NCI-H226 (cell line): Measurements from ENCODE around the gene CSRP1.
A peak's percentile ranks its signal among the peaks of the same experiment; 100 is the strongest.

Source experiments
- DNase-seq: peaks from one replicate; pipeline ENCODE4 v3.0.0-alpha.2; 2015

CSRP1 gene

DNA sequence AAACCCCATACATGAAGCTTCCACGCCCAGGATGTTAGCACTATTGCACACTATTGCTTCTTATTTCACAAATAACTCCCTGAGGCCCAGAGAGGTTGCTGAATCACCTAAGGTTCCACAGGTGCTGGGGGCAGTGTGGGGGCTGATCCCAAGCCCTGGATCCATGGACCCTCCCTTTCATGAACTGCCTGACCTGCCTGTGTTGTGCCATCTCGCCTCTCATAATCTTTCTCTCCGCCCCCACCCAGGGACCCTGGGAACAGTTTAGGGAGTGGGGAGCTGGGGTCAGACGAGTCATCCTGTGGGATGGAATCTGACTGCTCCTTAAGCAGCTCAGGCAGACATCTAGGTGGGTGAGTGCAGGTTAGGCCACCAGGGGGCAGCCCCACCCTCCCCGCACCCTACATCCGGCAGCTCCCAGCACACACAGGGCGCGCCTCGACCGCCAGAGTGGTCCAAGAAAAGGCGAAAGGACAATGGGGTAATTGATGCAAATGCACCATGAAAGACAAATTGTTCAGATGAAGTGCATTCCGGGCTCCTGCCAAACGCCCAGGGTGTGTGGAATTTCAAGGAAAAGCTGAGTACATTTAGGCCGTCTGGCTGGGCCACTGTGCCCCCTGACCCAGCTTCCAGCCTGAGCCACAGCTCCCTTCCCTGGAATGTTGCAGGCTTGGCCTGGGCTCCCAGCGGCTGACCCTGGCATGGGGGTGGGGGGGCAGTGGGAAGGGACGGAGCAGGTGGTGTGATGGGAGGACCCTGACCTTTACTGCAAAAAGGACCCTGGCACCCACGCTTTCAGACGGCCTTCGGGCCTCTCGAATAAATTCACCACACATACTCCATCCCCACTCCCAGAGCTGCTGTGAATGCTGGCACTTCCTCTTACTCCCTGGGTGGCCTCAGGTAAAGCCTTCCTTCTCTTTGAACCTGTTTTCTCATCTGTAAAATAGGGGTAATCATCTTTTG, 58.7 kb downstream of the CSRP1 start:
- DNase-seq = peak; percentile 66

GRCh38 chr1:201445310-201445709, 61.6 kb downstream of the CSRP1 start:
- no peak for DNase-seq

GRCh38 chr1:201444792-201445191, 62.1 kb downstream of the CSRP1 start:
- DNase-seq = no peak

DNA sequence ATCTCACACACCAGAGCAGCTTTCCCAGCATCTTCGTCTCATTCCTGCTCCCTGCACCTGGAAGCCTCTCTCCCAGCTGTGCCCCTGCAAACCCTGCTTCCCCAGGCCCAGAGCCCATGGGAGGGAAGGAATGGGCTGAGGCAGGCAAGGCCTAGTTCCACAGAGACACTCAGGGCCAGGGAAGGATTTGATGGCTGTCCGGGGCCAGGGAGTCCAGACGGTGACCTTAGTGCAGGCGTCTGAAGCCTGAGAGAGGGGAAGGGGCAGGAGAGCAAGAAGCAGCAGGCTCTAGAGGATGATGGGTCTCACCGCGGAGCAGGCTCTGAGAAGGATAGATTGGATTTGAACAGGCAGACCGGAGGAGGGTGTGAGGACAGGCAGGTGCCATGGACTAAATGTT, 63.2 kb downstream of the CSRP1 start:
- no peak for DNase-seq

GRCh38 chr1:201436969-201437368, 70.0 kb downstream of the CSRP1 start:
- no peak for DNase-seq

DNA sequence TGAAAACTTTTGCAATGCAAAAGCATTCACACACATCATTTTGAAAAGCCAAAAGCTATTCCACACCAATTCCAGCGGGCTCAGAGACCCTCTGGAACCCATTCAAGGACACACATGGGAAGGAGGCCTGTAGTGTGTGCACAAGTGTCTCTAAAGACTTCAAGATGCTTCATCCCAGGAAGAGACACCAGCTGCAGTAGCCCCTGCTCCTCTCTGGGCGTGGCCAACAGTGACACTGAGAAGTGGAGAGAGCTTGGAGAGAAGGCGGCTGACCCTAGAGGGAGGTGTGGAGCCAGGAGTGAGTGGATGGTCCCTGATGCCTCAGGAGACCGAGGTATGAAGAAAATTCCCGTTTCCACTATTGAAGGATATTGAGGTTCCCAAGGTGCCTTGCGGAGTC, 70.5 kb downstream of the CSRP1 start:
- DNase-seq = no peak

GRCh38 chr1:201434266-201434665, 72.7 kb downstream of the CSRP1 start:
- DNase-seq = no peak

GRCh38 chr1:201433609-201434008, 73.3 kb downstream of the CSRP1 start:
- DNase-seq = no peak
